ENCODE results near the gene ACMSD.
"Not testable (repeated sequence)": the region's sequence is repeated elsewhere in the genome, so short reads cannot be mapped to it uniquely, and the experiment has no call there.

ACMSD gene

GRCh38 chr2:134907441-134908116, 69.2 kb downstream of the ACMSD start:
- not testable (repeated sequence) for DNase-seq (ENCODE audit: low spot score)

DNA sequence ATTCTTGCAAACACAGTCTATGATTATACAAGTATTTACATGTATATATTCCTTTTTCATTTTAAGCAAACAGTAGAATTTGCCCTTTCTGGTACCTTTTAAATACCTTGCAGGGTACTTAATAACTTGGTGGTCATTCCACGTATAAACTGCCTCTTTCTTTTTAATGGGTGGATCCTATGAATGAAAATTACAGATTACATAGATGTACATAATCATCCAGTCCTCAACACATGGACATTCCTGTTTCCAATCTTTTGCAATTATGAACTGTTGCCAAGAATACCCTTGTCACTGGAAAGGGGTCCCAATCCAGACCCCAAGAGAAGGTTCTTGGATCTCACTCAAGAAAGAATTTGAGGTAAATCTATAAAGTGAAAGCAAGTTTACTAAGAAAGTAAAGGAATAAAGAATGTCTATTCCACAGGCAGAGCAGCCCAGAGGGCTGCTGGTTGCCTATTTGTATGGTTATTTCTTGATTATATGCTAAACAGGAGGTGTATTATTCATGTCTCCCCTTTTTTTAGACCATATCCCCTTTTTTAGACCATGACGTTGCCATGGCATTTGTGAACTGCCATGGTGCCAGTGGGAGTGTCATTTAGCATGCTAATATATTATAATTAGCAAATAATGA, 72.5 kb downstream of the ACMSD start:
- no peak for DNase-seq (ENCODE audit: low spot score)

DNA sequence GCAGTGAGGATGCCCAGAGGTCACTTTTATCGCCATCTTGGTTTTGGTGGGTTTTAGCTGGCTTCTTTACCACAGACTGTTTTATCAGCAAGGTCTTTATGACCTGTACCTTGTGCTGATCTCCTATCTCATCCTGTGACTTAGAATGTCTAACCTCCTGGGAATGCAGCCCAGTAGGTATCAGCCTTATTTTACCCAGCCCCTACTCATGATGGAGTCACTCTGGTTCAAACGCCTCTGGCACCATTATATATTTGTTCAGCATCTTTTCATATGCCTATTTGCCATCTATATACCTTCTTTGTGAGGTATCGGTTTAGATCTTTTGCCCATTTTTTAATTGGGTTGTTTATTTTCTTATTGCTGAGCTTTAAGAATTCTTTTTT, 73.0 kb downstream of the ACMSD start:
- no peak for DNase-seq (ENCODE audit: low spot score)

DNA sequence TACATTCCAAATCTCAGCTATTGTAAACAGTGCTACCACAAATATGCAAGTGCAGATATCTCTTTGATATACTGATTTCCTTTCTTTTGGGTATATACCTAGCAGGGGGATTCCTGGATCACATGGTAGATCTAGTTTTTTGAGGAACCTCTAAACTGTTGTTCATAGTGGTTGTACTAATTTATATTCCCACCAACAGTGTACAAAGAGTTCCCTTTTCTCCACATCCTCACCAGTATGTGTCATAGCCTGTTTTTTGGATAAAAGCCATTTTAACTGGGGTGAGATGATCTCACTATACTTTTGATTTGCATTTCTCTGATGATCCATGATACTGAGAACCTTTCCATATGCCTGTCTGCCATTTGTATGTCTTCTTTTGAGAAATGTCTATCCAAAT, 73.9 kb downstream of the ACMSD start:
- DNase-seq (ENCODE audit: low spot score): no peak

DNA sequence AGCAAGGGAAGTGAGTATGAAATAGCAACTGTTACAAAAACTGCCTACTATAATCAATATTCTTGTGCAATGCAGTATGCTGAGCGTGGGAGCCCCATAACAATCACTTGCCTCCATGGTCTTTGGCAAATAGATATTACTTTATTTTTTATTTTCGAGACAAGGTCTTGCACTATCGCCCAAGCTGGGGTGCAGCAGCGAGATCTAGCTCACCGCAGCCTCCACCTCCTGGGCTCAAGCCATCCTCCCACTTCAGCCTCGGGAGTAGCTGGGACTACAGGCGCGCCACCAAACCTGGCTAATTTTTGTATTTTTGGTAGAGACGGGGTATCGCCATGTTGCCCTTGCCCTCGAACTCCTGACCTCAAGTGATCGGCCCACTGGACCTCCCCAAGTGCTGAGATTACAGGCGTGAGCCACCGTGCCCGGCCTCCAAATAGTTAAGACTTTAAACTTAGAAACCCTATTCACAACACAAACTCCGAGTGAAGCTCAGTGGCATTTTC, 79.0 kb downstream of the ACMSD start:
- DNase-seq (ENCODE audit: low spot score): no peak

DNA sequence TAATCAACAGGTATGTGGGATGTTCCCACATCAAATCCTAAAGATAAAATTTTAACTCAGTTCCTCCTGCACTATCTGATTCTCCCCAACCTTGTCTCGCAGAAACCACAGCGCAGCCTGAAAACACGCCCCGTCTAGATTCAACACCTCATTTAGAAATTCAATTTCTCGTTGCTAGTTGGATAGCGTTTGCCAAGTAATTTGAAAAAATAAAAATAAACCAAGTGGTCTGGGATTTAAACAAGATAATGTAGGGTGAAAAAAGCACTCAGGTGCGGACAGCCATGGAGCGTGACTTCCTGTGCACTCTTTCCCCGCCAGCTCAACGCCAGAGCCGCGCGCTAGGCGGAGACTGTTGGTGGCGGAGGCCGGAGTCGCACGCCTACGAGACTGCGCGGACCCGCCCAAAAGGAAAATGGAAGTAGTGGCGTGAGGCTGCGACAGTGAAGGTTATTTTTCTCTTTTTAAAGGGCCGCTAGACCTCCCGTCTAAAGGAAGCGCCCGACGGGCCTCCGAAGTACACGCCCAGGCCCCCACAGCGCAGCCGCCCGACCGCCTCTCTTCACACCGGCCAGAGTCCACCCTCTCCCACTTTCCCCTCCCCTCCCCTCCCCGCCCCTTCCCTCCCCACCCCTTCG, 79.6 kb downstream of the ACMSD start:
- peak; percentile 86 for DNase-seq (ENCODE audit: low spot score)

DNA sequence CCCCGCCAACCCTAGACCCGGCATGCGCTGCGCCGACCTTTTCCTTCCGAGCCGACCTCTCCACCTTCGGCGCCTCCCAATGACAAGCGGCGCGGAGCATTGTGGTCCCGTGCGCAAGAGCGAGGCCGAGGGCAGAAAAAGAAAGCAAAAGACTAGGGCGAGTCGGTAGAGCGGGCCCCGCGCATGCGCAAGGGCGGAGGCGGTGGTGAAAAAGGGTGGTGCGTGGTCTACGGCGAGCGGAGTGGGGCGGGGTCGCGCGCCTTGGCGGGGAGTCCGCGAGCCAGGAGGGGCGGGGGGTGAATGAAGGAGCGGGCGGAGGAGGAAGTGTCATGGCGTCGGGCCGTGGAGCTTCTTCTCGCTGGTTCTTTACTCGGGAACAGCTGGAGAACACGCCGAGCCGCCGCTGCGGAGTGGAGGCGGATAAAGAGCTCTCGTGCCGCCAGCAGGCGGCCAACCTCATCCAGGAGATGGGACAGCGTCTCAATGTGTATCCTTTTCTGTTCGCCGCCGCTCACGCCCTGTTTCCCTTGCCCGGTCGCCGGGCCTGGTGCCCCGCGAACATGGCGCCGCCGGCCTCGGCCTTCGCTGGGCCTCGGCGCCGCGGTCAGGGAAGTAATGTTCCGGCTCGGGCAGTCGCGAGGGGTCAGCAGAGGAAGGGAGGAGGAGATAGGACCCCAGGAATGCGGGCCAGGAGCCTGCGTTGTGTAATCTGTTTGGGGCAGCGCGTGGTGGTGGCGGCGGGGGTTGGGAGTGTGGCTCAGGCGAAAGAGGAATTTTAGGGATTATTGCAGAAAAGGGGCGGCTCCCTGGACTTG, 80.3 kb downstream of the ACMSD start, which contains the start of gene CCNT2:
Gene CCNT2, plus strand, starts transcription at position 297 of the 815 bp plus-strand sequence. Its CDS starts 33 bp downstream, at position 330.
- peak; percentile 99 for DNase-seq (ENCODE audit: low spot score)

DNA sequence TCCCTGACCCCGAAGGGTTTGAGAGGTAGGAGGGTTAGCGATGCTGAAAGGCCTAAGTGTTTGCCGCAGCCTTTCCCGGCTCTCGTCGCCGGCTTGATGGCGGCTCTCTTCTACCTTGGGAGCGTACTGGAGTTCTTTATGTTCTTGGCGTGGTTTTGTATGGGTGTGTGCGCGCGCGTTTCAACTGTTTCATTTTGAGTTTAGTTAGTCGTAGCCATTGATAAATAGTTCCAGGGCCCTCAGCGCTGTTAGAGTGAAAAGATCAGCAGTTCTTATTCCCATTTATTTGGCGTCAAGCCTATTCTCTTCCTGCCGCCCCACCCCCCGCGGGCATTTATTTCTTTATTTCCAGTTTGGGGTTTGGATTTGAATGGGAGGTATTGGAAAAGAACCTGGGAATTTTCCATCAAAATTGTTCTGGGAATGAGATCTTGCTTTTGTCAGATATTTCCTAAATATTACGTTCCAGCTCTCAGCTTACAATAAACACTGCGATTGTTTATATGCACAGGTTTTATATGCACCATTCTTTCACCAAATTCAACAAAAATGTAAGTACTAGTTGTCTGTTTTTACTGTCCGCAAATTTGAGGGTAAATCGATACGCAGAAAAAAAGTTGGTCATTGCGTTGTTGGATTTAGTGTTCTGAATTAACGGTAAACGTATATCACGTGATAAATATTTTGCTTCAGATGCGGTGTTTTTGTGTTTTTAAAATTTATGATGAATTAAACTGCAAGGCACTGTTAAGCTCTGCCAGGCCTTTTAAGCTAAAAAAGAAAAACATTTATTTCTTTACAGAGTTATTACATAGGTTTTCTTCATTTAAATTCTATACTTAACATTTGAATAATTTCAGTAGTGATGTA, 81.2 kb downstream of the ACMSD start:
- peak; percentile 30 for DNase-seq (ENCODE audit: low spot score)

DNA sequence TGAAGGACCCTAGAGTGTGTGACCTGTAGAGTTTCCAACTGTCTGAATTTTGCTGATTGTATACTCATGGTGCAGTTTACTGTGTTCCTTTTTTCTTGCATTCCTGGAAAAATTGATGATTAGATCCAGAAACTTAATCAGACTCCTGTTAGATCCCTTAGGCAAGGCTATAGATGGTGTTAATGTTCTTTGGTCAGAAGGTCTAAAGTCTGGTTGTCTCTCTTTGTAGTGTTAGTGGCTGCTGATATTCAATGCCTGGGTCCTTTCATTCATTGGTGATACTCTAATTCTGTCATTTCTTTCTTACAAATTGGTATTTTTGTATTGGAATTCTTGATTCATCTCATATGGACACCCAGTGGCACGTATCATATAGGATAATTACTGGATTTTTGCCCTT, 86.5 kb downstream of the ACMSD start:
- DNase-seq (ENCODE audit: low spot score): no peak

- no peak for DNase-seq (ENCODE audit: low spot score)
Observed at GRCh38 chr2:134926231-134926931, 88.0 kb downstream of the ACMSD start.

GRCh38 chr2:134927195-134927594, 88.8 kb downstream of the ACMSD start:
- no peak for DNase-seq (ENCODE audit: low spot score)

DNA sequence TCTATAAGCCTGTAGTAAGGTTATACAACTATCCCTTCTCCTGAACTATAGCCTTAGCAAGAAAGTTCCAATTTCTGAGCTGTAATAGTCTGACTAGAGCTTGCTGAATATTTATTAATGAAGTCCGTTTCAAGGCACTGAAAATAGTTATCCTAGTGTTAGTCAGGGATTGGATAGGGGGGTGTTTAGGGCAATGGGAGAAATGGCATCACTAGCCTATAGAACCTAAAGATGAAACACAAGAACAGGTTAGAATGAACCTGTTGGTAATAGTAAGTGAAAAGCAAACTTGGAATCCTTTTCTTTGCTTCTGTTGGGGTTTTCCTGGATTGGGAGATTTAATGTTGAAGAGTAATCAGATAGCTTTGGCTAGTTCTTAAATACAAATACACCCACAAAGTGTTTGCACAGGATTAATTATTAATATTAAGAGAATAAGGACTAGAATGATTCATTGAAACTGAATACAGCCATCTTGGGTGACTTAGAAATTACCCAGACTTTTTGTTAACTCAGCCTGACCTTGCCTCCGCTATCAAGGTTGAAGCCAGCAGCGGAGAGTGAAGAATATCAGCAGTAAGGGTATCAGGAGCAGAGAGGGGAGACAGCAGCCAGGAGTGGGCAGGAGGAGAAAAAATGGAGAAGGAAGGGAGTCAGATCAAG, 94.6 kb downstream of the ACMSD start:
- DNase-seq (ENCODE audit: low spot score): no peak

DNA sequence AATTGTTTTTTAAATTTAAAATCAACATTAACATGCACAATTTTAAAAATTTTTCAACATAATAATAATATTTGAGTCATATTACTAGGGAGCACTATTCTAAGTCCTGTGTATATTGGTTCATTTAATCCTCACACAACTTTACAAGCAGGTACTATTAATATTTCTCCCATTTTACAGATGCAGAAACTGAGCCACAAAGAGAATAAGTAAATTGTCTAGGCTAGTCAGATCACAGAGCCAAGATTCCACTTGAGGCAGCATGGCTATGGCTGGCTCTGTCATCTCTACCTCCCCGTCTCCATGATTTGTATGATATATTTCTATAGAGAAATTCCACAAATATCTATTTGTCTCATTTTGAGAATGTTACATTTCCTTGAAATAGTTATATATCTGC, 95.3 kb downstream of the ACMSD start:
- no peak for DNase-seq (ENCODE audit: low spot score)

- no peak for DNase-seq (ENCODE audit: low spot score)
Observed at GRCh38 chr2:134934150-134934549, 95.7 kb downstream of the ACMSD start.

GRCh38 chr2:134934641-134935040, 96.2 kb downstream of the ACMSD start:
- no peak for DNase-seq (ENCODE audit: low spot score)

DNA sequence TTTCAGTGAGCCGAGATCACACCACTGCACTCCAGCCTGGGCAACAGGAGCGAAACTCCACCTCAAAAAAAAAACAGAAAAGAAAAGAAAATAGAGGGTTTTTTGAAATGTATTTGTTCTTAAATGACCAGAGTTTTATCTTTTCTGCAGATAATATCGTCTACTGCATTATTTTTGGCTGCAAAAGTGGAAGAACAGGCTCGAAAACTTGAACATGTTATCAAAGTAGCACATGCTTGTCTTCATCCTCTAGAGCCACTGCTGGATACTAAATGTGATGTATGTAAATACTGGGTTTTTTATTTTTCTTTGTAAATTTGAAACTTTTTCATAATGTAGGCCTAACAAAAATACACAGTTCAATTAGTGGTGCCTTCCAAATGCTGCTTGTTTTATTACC, 98.3 kb downstream of the ACMSD start:
- DNase-seq (ENCODE audit: low spot score): no peak

GRCh38 chr2:134943540-134943939, 105.1 kb downstream of the ACMSD start:
- peak; percentile 41 for DNase-seq (ENCODE audit: low spot score)

- no peak for DNase-seq (ENCODE audit: low spot score)
Observed at GRCh38 chr2:134944975-134945374, 106.6 kb downstream of the ACMSD start.

GRCh38 chr2:134946073-134946472, 107.7 kb downstream of the ACMSD start:
- DNase-seq (ENCODE audit: low spot score): no peak

Measured in germinal center (tissue), 1 donor.